GM12878 (cell line): ENCODE data around the gene CCP110. TPM values are rescaled to one million over a fixed set of nuclear protein-coding genes. Genes with fewer than 3 reads are reported as not detected.

ENCODE experiments used
- ATAC-seq: fragments of 200-7000 bp; cut with Tn5 transposase; 3 replicates; pipeline ENCODE4 v1.9.1; 2020; ENCODE audit warnings: mild to moderate bottlenecking, moderate library complexity
- BruUV-seq: library from RNA; stranded (reverse); fragments of 400-500 nt; replicated peaks from 2 replicates; lab custom pipeline; 2021; lab: Mats Ljungman, UMichigan
- CTCF ChIA-PET: fragments of 300-600 bp; sonication (Branson Sonifier 250); formaldehyde crosslinking; extraction: SDS; loops from one replicate; lab custom pipeline; 2021; ENCODE audit warnings: inconsistent platforms; lab: Yijun Ruan, JAX
- POLR2A ChIA-PET: fragments of 350-600 bp; formaldehyde crosslinking; extraction: SDS; loops from one replicate; lab custom pipeline; 2021; ENCODE audit warnings: inconsistent platforms; lab: Charles Lee
- RAD21 ChIA-PET: fragments of 300-600 bp; sonication (Branson Sonifier 250); formaldehyde crosslinking; loops from one replicate; lab custom pipeline; 2023; ENCODE audit warnings: antibody characterized with exemption; ENCODE audit not compliant: unreplicated experiment; lab: Charles Lee
- SMC1A ChIA-PET: fragments of 300-600 bp; sonication (Branson Sonifier 250); formaldehyde crosslinking; loops from one replicate; lab custom pipeline; 2023; ENCODE audit not compliant: unreplicated experiment, uncharacterized antibody; lab: Charles Lee
- DNase-seq: peaks from one replicate; pipeline ENCODE4 v3.0.0-alpha.2; 2011; ENCODE audit warnings: low read depth, low spot score
- FAIRE-seq: peaks from 3 replicates; lab custom pipeline; 2011; peaks lifted over from hg19 to GRCh38; lab: Jason Lieb, UNC
- H2AFZ ChIP-seq: 2 replicates; pipeline ENCODE4 v1.6.0; 2011; ENCODE audit warnings: low read depth, low read length, control low read depth; ENCODE audit not compliant: control insufficient read depth
- H3K27ac ChIP-seq: 2 replicates; pipeline ENCODE4 v1.5.1; 2011; ENCODE audit warnings: control low read depth; ENCODE audit not compliant: control insufficient read depth, insufficient read depth
- H3K27me3 ChIP-seq, 2 experiments: replicated peaks in 1 of 2; 2 replicates each; pipeline versions ENCODE4 v1.6.0 to v1.6.1; 2011; ENCODE audit warnings: low read length in 1 of 2; ENCODE audit not compliant: control insufficient read depth in 2 of 2, insufficient read depth in 2 of 2
- H3K36me3 ChIP-seq, 2 experiments: 2 replicates each; pipeline ENCODE4 v1.5.1; 2011; ENCODE audit warnings: low read length in 1 of 2; ENCODE audit not compliant: control insufficient read depth in 2 of 2, insufficient read depth in 2 of 2
- H3K4me1 ChIP-seq: 2 replicates; pipeline ENCODE4 v1.6.1; 2011; ENCODE audit warnings: mild to moderate bottlenecking, low read length, moderate library complexity, mixed read lengths; ENCODE audit not compliant: control insufficient read depth, insufficient read depth
- H3K4me2 ChIP-seq: 2 replicates; pipeline ENCODE4 v1.6.0; 2011; ENCODE audit warnings: control low read depth; ENCODE audit not compliant: control insufficient read depth, insufficient read depth
- H3K4me3 ChIP-seq: fragments of 200-600 bp; sonication (generic); 2 replicates; pipeline ENCODE4 v1.5.1; 2016
- H3K79me2 ChIP-seq: 2 replicates; pipeline ENCODE4 v1.6.0; 2011; ENCODE audit warnings: low read length; ENCODE audit not compliant: control insufficient read depth, insufficient read depth
- H3K9ac ChIP-seq: 2 replicates; pipeline ENCODE4 v1.8.0; 2011; ENCODE audit warnings: low read length, control low read depth, mixed read lengths; ENCODE audit not compliant: control insufficient read depth, insufficient read depth
- H3K9me3 ChIP-seq: replicated peaks from 3 replicates; pipeline ENCODE4 v1.5.1; 2011; ENCODE audit warnings: mild to moderate bottlenecking, low read length; ENCODE audit not compliant: control insufficient read depth, insufficient read depth
- H4K20me1 ChIP-seq: 2 replicates; pipeline ENCODE4 v1.6.0; 2011; ENCODE audit not compliant: control insufficient read depth, insufficient read depth
- ATF2 ChIP-seq: IDR thresholded peaks from 2 replicates; pipeline ENCODE4 v1.6.1; 2012; ENCODE audit warnings: low read length, inconsistent platforms
- E2F8 ChIP-seq: fragments of 450-650 bp; IDR thresholded peaks from 2 replicates; pipeline ENCODE4 v1.6.1; 2018; ENCODE audit warnings: mild to moderate bottlenecking, low read depth, moderate library complexity; ENCODE audit not compliant: partially characterized antibody
- FOS ChIP-seq: IDR thresholded peaks from 3 replicates; pipeline ENCODE4 v1.6.1; 2011; ENCODE audit warnings: borderline replicate concordance; ENCODE audit not compliant: insufficient read length; ENCODE audit errors: extremely low read depth
- KDM1A ChIP-seq: fragments of 200-600 bp; sonication (generic); IDR thresholded peaks from 2 replicates; pipeline ENCODE4 v1.6.1; 2016; ENCODE audit warnings: borderline replicate concordance
- PML ChIP-seq: IDR thresholded peaks from 2 replicates; pipeline ENCODE4 v1.6.1; 2012; ENCODE audit warnings: low read length, inconsistent platforms
- ZBTB11 ChIP-seq: fragments of 450-650 bp; formaldehyde crosslinking; IDR thresholded peaks from 2 replicates; pipeline ENCODE4 v1.5.0; 2022; ENCODE audit warnings: mild to moderate bottlenecking, missing genetic modification characterization
- ZNF622 ChIP-seq: fragments of 450-650 bp; IDR thresholded peaks from 2 replicates; pipeline ENCODE4 v1.6.1; 2017; ENCODE audit warnings: mild to moderate bottlenecking, inconsistent platforms
- WGBS: methylation state at CpG from one replicate; pipeline ENCODE4 v1.1.6; 2016; ENCODE audit warnings: low lambda C conversion rate; ENCODE audit not compliant: insufficient replicate concordance, insufficient coverage; ENCODE audit errors: missing lambda C conversion rate; 5-methylcytosine and 5-hydroxymethylcytosine counted together
- in situ Hi-C: fragments of 300-500 bp; cut with MboI; formaldehyde crosslinking; loops from 9 replicates; pipeline ENCODE4 v1.14.3; 2018; ENCODE audit warnings: mixed read lengths
- intact Hi-C: fragments of 100-400 bp; cut with micrococcal nuclease; formaldehyde crosslinking; loops from one replicate; pipeline ENCODE4 v1.14.2; 2022; ENCODE audit not compliant: unreplicated experiment
- polyA plus RNA-seq, 11 experiments: library from polyadenylated mRNA; depleted of rRNA in 4 of 11; unstranded in 6 of 11; stranded (reverse) in 5 of 11; fragments of >200 nt; fragmentation: Nextera tagmentation in 4 of 11; fragmentation: Illumina TruSeq in 1 of 11; extraction: Ambion mirVana in 4 of 11; extraction: Trizol in 1 of 11; gene quantifications; 1 replicate in 1 of 11; 2 replicates in 10 of 11; pipeline versions ENCODE4 v1.2.1 to v1.2.3, GENCODE V29; 2011 to 2016; ENCODE audit warnings: inconsistent platforms in 2 of 11, missing spikeins in 2 of 11, low read depth in 1 of 11
- total RNA-seq, 4 experiments: library from RNA; depleted of rRNA in 3 of 4; stranded (reverse); fragments of >200 nt in 3 of 4; fragmentation: Illumina TruSeq in 1 of 4; extraction: Trizol in 1 of 4; gene quantifications; 2 replicates each; pipeline versions ENCODE4 v1.2.1 to v1.2.3, GENCODE V29; 2013 to 2021

CCP110 gene
- total and polyA plus RNA-seq, 10 of the 15 experiments (the other 5 are each of a cell fraction or from before 2014, with no cell fraction given): 6.4 to 38.1 (median 26.7) TPM

- DNase-seq (no peak), FAIRE-seq (no peak), ATAC-seq (no peak)
- no peaks in the 10 kb centered on the region for H3K27me3 ChIP-seq
- CTCF ChIA-PET: interaction anchor here (0.6 to 1.4 kb wide), 2 partner anchors 8 to 10 kb away, joined by 3 to 4 read pairs; no protein-coding TSS in a partner anchor
- H3K36me3 ChIP-seq: peaks cover 4 to 7% of the 10 kb centered on the region in 2 experiments; a peak in 3 of 4 replicates
- no TSS peak for BruUV-seq
- SMC1A ChIA-PET: no interaction called here
- no peak overlapping the region for H3K4me3 ChIP-seq
- H3K27ac ChIP-seq: no peak overlapping the region
- no peaks in the 10 kb centered on the region for H3K4me1 ChIP-seq
- no peaks in the 10 kb centered on the region for H4K20me1 ChIP-seq
- POLR2A ChIA-PET: no interaction called here
- no peak for TF ChIP-seq E2F8
- TF ChIP-seq ZBTB11 (CRISPR knock-in tag): no peak
- TF ChIP-seq KDM1A: no peak
- no peak for TF ChIP-seq FOS
- no peak for TF ChIP-seq ZNF622
- no peak for TF ChIP-seq PML
- TF ChIP-seq ATF2: no peak
- TF ChIP-seq, all 136 proteins: peak for 0
- WGBS: over 99% methylated on average over 8 of the region's 8 CpGs
- H2AFZ ChIP-seq: no peak overlapping the region
- RAD21 ChIA-PET: no interaction called here
- H3K79me2 ChIP-seq: no peaks in the 10 kb centered on the region; the same call in 1 of the 2 replicates
- in situ Hi-C loops: no loop called here
- intact Hi-C loops: no loop called here
- H3K9ac ChIP-seq: no peak overlapping the region
- H3K9me3 ChIP-seq: no peaks in the 10 kb centered on the region
- H3K4me2 ChIP-seq: no peak overlapping the region
Measured at GRCh38 chr16:19567560-19567959, 43.8 kb downstream of the CCP110 start.
